ENCODE results near the gene WDSUB1.

WDSUB1 gene

GRCh38 chr2:159194241-159194640 lies 92.3 kb downstream of the WDSUB1 start:
- Histone ChIP-seq H4K20me1 (ENCODE audit: control insufficient read depth, insufficient read depth, low read depth, low read length) (no peaks in the 10 kb centered on the region), H3K9me3 (ENCODE audit: control insufficient read depth, insufficient read depth, low read length) (no peaks in the 10 kb centered on the region), H3F3A (ENCODE audit: control insufficient read depth, insufficient read depth) (no peaks in the 10 kb centered on the region), H3K4me1 (ENCODE audit: control insufficient read depth, low read length) (no peaks in the 10 kb centered on the region), H3K79me2 (ENCODE audit: control insufficient read depth, low read length) (no peaks in the 10 kb centered on the region), H3K36me3 (ENCODE audit: control insufficient read depth, low read length) (no peaks in the 10 kb centered on the region), H3K4me2 (ENCODE audit: low read length) (no peak overlapping the region), H3K9me2 (replicated peaks; ENCODE audit: control insufficient read depth, low read length) (no peaks in the 10 kb centered on the region), H3K27ac (ENCODE audit: low read depth, low read length) (no peak overlapping the region), H3K4me3 (ENCODE audit: low read length) (no peak overlapping the region), H3K27me3 (ENCODE audit: control insufficient read depth, low read length) (peaks cover 5% of the 10 kb centered on the region)
- TF ChIP-seq CTCF (IDR thresholded peaks at IDR 0.05; ENCODE audit: low read depth, low read length, poor library complexity, severe bottlenecking) = no peak
- TF ChIP-seq EZH2phosphoT487 (IDR thresholded peaks at IDR 0.05; ENCODE audit: borderline replicate concordance, low read length) = no peak

- Histone ChIP-seq H3K4me2 (ENCODE audit: low read length) (no peak overlapping the region), H3F3A (ENCODE audit: control insufficient read depth, insufficient read depth) (no peaks in the 10 kb centered on the region), H3K27ac (ENCODE audit: low read depth, low read length) (no peak overlapping the region), H3K36me3 (ENCODE audit: control insufficient read depth, low read length) (no peaks in the 10 kb centered on the region), H3K9me2 (replicated peaks; ENCODE audit: control insufficient read depth, low read length) (no peaks in the 10 kb centered on the region), H3K4me3 (ENCODE audit: low read length) (no peak overlapping the region), H3K79me2 (ENCODE audit: control insufficient read depth, low read length) (no peaks in the 10 kb centered on the region), H3K4me1 (ENCODE audit: control insufficient read depth, low read length) (no peaks in the 10 kb centered on the region), H3K27me3 (ENCODE audit: control insufficient read depth, low read length) (peaks cover 10% of the 10 kb centered on the region), H3K9me3 (ENCODE audit: control insufficient read depth, insufficient read depth, low read length) (no peaks in the 10 kb centered on the region), H4K20me1 (ENCODE audit: control insufficient read depth, insufficient read depth, low read depth, low read length) (no peaks in the 10 kb centered on the region)
- TF ChIP-seq EZH2phosphoT487 (IDR thresholded peaks at IDR 0.05; ENCODE audit: borderline replicate concordance, low read length) (no peak), CTCF (IDR thresholded peaks at IDR 0.05; ENCODE audit: low read depth, low read length, poor library complexity, severe bottlenecking) (no peak)
Observed at GRCh38 chr2:159193791-159194190, 92.7 kb downstream of the WDSUB1 start.

GRCh38 chr2:159192371-159192918 lies 94.1 kb downstream of the WDSUB1 start:
- Histone ChIP-seq H3K27ac (ENCODE audit: low read depth, low read length) (no peak overlapping the region), H3K4me1 (ENCODE audit: control insufficient read depth, low read length) (no peaks in the 10 kb centered on the region), H3K79me2 (ENCODE audit: control insufficient read depth, low read length) (no peaks in the 10 kb centered on the region), H3K36me3 (ENCODE audit: control insufficient read depth, low read length) (no peaks in the 10 kb centered on the region), H3K27me3 (ENCODE audit: control insufficient read depth, low read length) (peaks cover 9% of the 10 kb centered on the region), H3K4me3 (ENCODE audit: low read length) (no peak overlapping the region), H3F3A (ENCODE audit: control insufficient read depth, insufficient read depth) (no peaks in the 10 kb centered on the region), H4K20me1 (ENCODE audit: control insufficient read depth, insufficient read depth, low read depth, low read length) (no peaks in the 10 kb centered on the region), H3K4me2 (ENCODE audit: low read length) (no peak overlapping the region), H3K9me3 (ENCODE audit: control insufficient read depth, insufficient read depth, low read length) (no peaks in the 10 kb centered on the region), H3K9me2 (replicated peaks; ENCODE audit: control insufficient read depth, low read length) (no peaks in the 10 kb centered on the region)
- TF ChIP-seq EZH2phosphoT487 (IDR thresholded peaks at IDR 0.05; ENCODE audit: borderline replicate concordance, low read length) (no peak), CTCF (IDR thresholded peaks at IDR 0.05; ENCODE audit: low read depth, low read length, poor library complexity, severe bottlenecking) (no peak)
